HG03108 (cell line): ENCODE results near the gene CLASP1.

ENCODE experiments used
- ATAC-seq: cut with Tn5 transposase; IDR thresholded peaks from one replicate; pipeline ENCODE4 v1.9.1; 2021; ENCODE audit warnings: moderate library complexity; ENCODE audit not compliant: unreplicated experiment

The CLASP1 gene

GRCh38 chr2:121550669-121551068 lies 98.6 kb downstream of the CLASP1 start:
- no peak for ATAC-seq

- no peak for ATAC-seq
These were observed 101.6 kb downstream of the CLASP1 start for GRCh38 chr2:121547646-121548045.

GRCh38 chr2:121545913-121546312 lies 103.3 kb downstream of the CLASP1 start:
- no peak for ATAC-seq

- ATAC-seq: no peak
These were observed 104.0 kb downstream of the CLASP1 start for GRCh38 chr2:121545257-121545656.

GRCh38 chr2:121541495-121541894 lies 107.8 kb downstream of the CLASP1 start:
- ATAC-seq: no peak

- no peak for ATAC-seq
These were observed 109.4 kb downstream of the CLASP1 start for GRCh38 chr2:121539750-121540469.

- ATAC-seq: no peak
These were observed 112.3 kb downstream of the CLASP1 start for GRCh38 chr2:121536850-121537557.

GRCh38 chr2:121536347-121536746 lies 112.9 kb downstream of the CLASP1 start:
- no peak for ATAC-seq

- no peak for ATAC-seq
These were observed 115.3 kb downstream of the CLASP1 start for GRCh38 chr2:121534007-121534406.

- no peak for ATAC-seq
These were observed 116.4 kb downstream of the CLASP1 start for GRCh38 chr2:121532894-121533293.

- no peak for ATAC-seq
These were observed 116.9 kb downstream of the CLASP1 start for GRCh38 chr2:121532347-121532766.

- ATAC-seq: peak; percentile 54
These were observed 119.0 kb downstream of the CLASP1 start for GRCh38 chr2:121530212-121530705.

- peak; percentile 12 for ATAC-seq
These were observed 119.6 kb downstream of the CLASP1 start for GRCh38 chr2:121529439-121530211.

GRCh38 chr2:121527009-121527682 lies 122.1 kb downstream of the CLASP1 start:
- no peak for ATAC-seq

- no peak for ATAC-seq
These were observed 124.4 kb downstream of the CLASP1 start for GRCh38 chr2:121524685-121525425.

- no peak for ATAC-seq
These were observed 127.9 kb downstream of the CLASP1 start for GRCh38 chr2:121521359-121521758.

- ATAC-seq: no peak
These were observed 128.6 kb downstream of the CLASP1 start for GRCh38 chr2:121520641-121520994.

- no peak for ATAC-seq
These were observed 129.3 kb downstream of the CLASP1 start for GRCh38 chr2:121519732-121520640.

- ATAC-seq: no peak
These were observed 130.1 kb downstream of the CLASP1 start for GRCh38 chr2:121519153-121519552.
